Stimulated activated naive B cell treated with anti-CD40 and anti-IgM and Interleukin-4, amounts not matched to agents 10 μg/mL and 1 μg/mL and 100 μg/mL, for 72 hours (primary cell): ENCODE data around the gene FNBP1L.
A peak's percentile ranks its signal among the peaks of the same experiment; 100 is the strongest.

ENCODE experiments used
- ATAC-seq, 2 donors: fragments of 150-1000 bp; cut with Tn5 transposase; replicated peaks; 2 replicates each; pipeline ENCODE4 v1.10.0; 2021; ENCODE audit warnings: moderate library complexity in 1 of 2
- DNase-seq: peaks from one replicate; pipeline ENCODE4 v3.0.0; 2021
- H3K27ac Mint-ChIP-seq: one replicate; pipeline ENCODE4 v1.8.0; 2022; ENCODE audit warnings: mild to moderate bottlenecking, mixed read lengths
- H3K27me3 Mint-ChIP-seq, 2 donors: one replicate each; pipeline ENCODE4 v1.8.0; 2022; ENCODE audit warnings: mixed read lengths in 2 of 2
- H3K36me3 Mint-ChIP-seq, 2 donors: one replicate each; pipeline ENCODE4 v1.8.0; 2022; ENCODE audit warnings: mixed read lengths in 2 of 2, mild to moderate bottlenecking in 1 of 2
- H3K4me1 Mint-ChIP-seq, 2 donors: one replicate each; pipeline ENCODE4 v1.8.0; 2022; ENCODE audit warnings: mixed read lengths in 2 of 2, mild to moderate bottlenecking in 1 of 2
- H3K4me3 Mint-ChIP-seq, 2 donors: one replicate each; pipeline ENCODE4 v1.8.0; 2022; ENCODE audit warnings: mild to moderate bottlenecking in 2 of 2, mixed read lengths in 2 of 2, moderate library complexity in 1 of 2
- H3K9me3 Mint-ChIP-seq, 2 donors: one replicate each; pipeline ENCODE4 v1.8.0; 2022; ENCODE audit warnings: mixed read lengths in 2 of 2, mild to moderate bottlenecking in 1 of 2

FNBP1L gene

GRCh38 chr1:93483606-93484005, 35.7 kb downstream of the FNBP1L start:
- peaks cover 6 to 7% of the 10 kb centered on the region in 2 donors for H3K36me3 Mint-ChIP-seq
- H3K27me3 Mint-ChIP-seq, result no peaks in the 10 kb centered on the region
- H3K27ac Mint-ChIP-seq, result no peak overlapping the region
- no peak for DNase-seq
- H3K4me1 Mint-ChIP-seq, result peaks cover 5 to 18% of the 10 kb centered on the region in 2 donors
- peaks cover 7 to 8% of the 10 kb centered on the region in 2 donors for H3K9me3 Mint-ChIP-seq
- ATAC-seq, result no peak
- no peak overlapping the region for H3K4me3 Mint-ChIP-seq

GRCh38 chr1:93488207-93488606, 40.3 kb downstream of the FNBP1L start:
- no peaks in the 10 kb centered on the region for H3K27me3 Mint-ChIP-seq

GRCh38 chr1:93489756-93490155, 41.8 kb downstream of the FNBP1L start:
- Mint-ChIP-seq H3K27me3 (no peaks in the 10 kb centered on the region), H3K27ac (no peak overlapping the region), H3K4me3 (no peak overlapping the region), H3K36me3 (peaks cover 6% of the 10 kb centered on the region in 2 donors), H3K4me1 (peaks cover 13 to 27% of the 10 kb centered on the region in 2 donors), H3K9me3 (peaks cover 7% of the 10 kb centered on the region in 2 donors)
- ATAC-seq (no peak), DNase-seq (no peak)

More at GRCh38 chr1:93488207-93488606, 40.3 kb downstream of the FNBP1L start:
- Mint-ChIP-seq H3K36me3 (peaks cover 4 to 6% of the 10 kb centered on the region in 2 donors), H3K27ac (no peak overlapping the region), H3K9me3 (peaks cover under 1 to 2% of the 10 kb centered on the region in 2 donors), H3K4me1 (peaks cover 13 to 31% of the 10 kb centered on the region in 2 donors), H3K4me3 (no peak overlapping the region)
- no peak for DNase-seq
- no peak for ATAC-seq

- Mint-ChIP-seq H3K4me3 (no peak overlapping the region), H3K27ac (no peak overlapping the region), H3K27me3 (no peaks in the 10 kb centered on the region), H3K9me3 (peaks cover 7 to 8% of the 10 kb centered on the region in 2 donors), H3K4me1 (peaks cover 13 to 29% of the 10 kb centered on the region in 2 donors), H3K36me3 (peaks cover 6 to 8% of the 10 kb centered on the region in 2 donors)
- DNase-seq (no peak), ATAC-seq (peak; percentile 90 to 93)
Measured at GRCh38 chr1:93490357-93490756, 42.4 kb downstream of the FNBP1L start.

- Mint-ChIP-seq H3K27me3 (no peaks in the 10 kb centered on the region), H3K9me3 (peaks cover 7 to 8% of the 10 kb centered on the region in 2 donors), H3K27ac (no peak overlapping the region), H3K4me1 (peaks cover 4 to 10% of the 10 kb centered on the region in 2 donors), H3K4me3 (no peak overlapping the region), H3K36me3 (peaks cover 3 to 4% of the 10 kb centered on the region in 2 donors)
- DNase-seq (no peak), ATAC-seq (no peak)
Measured at GRCh38 chr1:93495911-93496310, 48.0 kb downstream of the FNBP1L start.

GRCh38 chr1:93496520-93496919, 48.6 kb downstream of the FNBP1L start:
- ATAC-seq, result no peak
- H3K4me1 Mint-ChIP-seq, result peaks cover 4 to 10% of the 10 kb centered on the region in 2 donors
- no peak overlapping the region for H3K4me3 Mint-ChIP-seq
- DNase-seq, result no peak
- no peak overlapping the region for H3K27ac Mint-ChIP-seq
- no peaks in the 10 kb centered on the region for H3K27me3 Mint-ChIP-seq
- peaks cover 7 to 8% of the 10 kb centered on the region in 2 donors for H3K9me3 Mint-ChIP-seq
- peaks cover 3 to 4% of the 10 kb centered on the region in 2 donors for H3K36me3 Mint-ChIP-seq

GRCh38 chr1:93499075-93499474, 51.2 kb downstream of the FNBP1L start:
- H3K36me3 Mint-ChIP-seq, result peaks cover 8 to 12% of the 10 kb centered on the region in 2 donors
- peaks cover 3 to 7% of the 10 kb centered on the region in 2 donors for H3K9me3 Mint-ChIP-seq
- ATAC-seq (no peak), DNase-seq (no peak)
- peaks cover 7 to 10% of the 10 kb centered on the region in 2 donors for H3K4me1 Mint-ChIP-seq
- H3K27ac Mint-ChIP-seq, result no peak overlapping the region
- no peaks in the 10 kb centered on the region for H3K27me3 Mint-ChIP-seq
- no peak overlapping the region for H3K4me3 Mint-ChIP-seq

GRCh38 chr1:93499533-93499932, 51.6 kb downstream of the FNBP1L start:
- Mint-ChIP-seq H3K27me3 (no peaks in the 10 kb centered on the region), H3K36me3 (peaks cover 8 to 16% of the 10 kb centered on the region in 2 donors), H3K4me3 (no peak overlapping the region), H3K9me3 (peaks cover 2 to 7% of the 10 kb centered on the region in 2 donors), H3K4me1 (peaks cover 7 to 8% of the 10 kb centered on the region in 2 donors), H3K27ac (no peak overlapping the region)
- DNase-seq, result no peak
- no peak for ATAC-seq

- DNase-seq, result no peak
- H3K9me3 Mint-ChIP-seq, result peaks cover 0 to 4% of the 10 kb centered on the region in 2 donors
- peaks cover 4 to 18% of the 10 kb centered on the region in 2 donors for H3K36me3 Mint-ChIP-seq
- no peak for ATAC-seq
- no peaks in the 10 kb centered on the region for H3K27me3 Mint-ChIP-seq
- H3K27ac Mint-ChIP-seq, result no peak overlapping the region
- H3K4me1 Mint-ChIP-seq, result peaks cover 5% of the 10 kb centered on the region in 2 donors
- H3K4me3 Mint-ChIP-seq, result no peak overlapping the region
Measured at GRCh38 chr1:93500275-93500674, 52.4 kb downstream of the FNBP1L start.

- Mint-ChIP-seq H3K4me1 (peaks cover 5% of the 10 kb centered on the region in 2 donors), H3K36me3 (peaks cover 4 to 18% of the 10 kb centered on the region in 2 donors), H3K27me3 (no peaks in the 10 kb centered on the region), H3K4me3 (no peak overlapping the region), H3K27ac (no peak overlapping the region), H3K9me3 (peaks cover 0 to 4% of the 10 kb centered on the region in 2 donors)
- DNase-seq, result no peak
- no peak for ATAC-seq
Measured at GRCh38 chr1:93501399-93501798, 53.5 kb downstream of the FNBP1L start.

GRCh38 chr1:93501829-93502369, 54.0 kb downstream of the FNBP1L start:
- H3K27ac Mint-ChIP-seq, result no peak overlapping the region
- no peak for DNase-seq
- no peaks in the 10 kb centered on the region for H3K27me3 Mint-ChIP-seq
- H3K4me3 Mint-ChIP-seq, result no peak overlapping the region
- no peak for ATAC-seq
- peaks cover 5% of the 10 kb centered on the region in 2 donors for H3K4me1 Mint-ChIP-seq
- peaks cover 4 to 18% of the 10 kb centered on the region in 2 donors for H3K36me3 Mint-ChIP-seq
- H3K9me3 Mint-ChIP-seq, result peaks cover 0 to 4% of the 10 kb centered on the region in 2 donors

GRCh38 chr1:93502571-93502970, 54.7 kb downstream of the FNBP1L start:
- no peak for DNase-seq
- Mint-ChIP-seq H3K4me3 (no peak overlapping the region), H3K4me1 (peaks cover 5% of the 10 kb centered on the region in 2 donors), H3K36me3 (peaks cover 4 to 18% of the 10 kb centered on the region in 2 donors), H3K9me3 (peaks cover 0 to 4% of the 10 kb centered on the region in 2 donors), H3K27ac (no peak overlapping the region), H3K27me3 (no peaks in the 10 kb centered on the region)
- ATAC-seq, result no peak

GRCh38 chr1:93503163-93503562, 55.2 kb downstream of the FNBP1L start:
- ATAC-seq (no peak), DNase-seq (no peak)
- Mint-ChIP-seq H3K4me1 (peaks cover 5% of the 10 kb centered on the region in 2 donors), H3K27me3 (no peaks in the 10 kb centered on the region), H3K4me3 (no peak overlapping the region), H3K36me3 (peaks cover 4 to 18% of the 10 kb centered on the region in 2 donors), H3K27ac (no peak overlapping the region), H3K9me3 (peaks cover 0 to 4% of the 10 kb centered on the region in 2 donors)

- Mint-ChIP-seq H3K27me3 (no peaks in the 10 kb centered on the region), H3K36me3 (peaks cover 4 to 18% of the 10 kb centered on the region in 2 donors), H3K9me3 (peaks cover 0 to 4% of the 10 kb centered on the region in 2 donors), H3K27ac (no peak overlapping the region), H3K4me3 (no peak overlapping the region), H3K4me1 (peaks cover 2 to 5% of the 10 kb centered on the region in 2 donors)
- ATAC-seq, result no peak
- no peak for DNase-seq
Measured at GRCh38 chr1:93503816-93504215, 55.9 kb downstream of the FNBP1L start.

GRCh38 chr1:93504247-93505033, 56.5 kb downstream of the FNBP1L start:
- H3K9me3 Mint-ChIP-seq, result peaks cover 0 to 4% of the 10 kb centered on the region in 2 donors
- peaks cover 0 to 2% of the 10 kb centered on the region in 2 donors for H3K4me1 Mint-ChIP-seq
- no peak for ATAC-seq
- DNase-seq, result no peak
- peaks cover 4 to 20% of the 10 kb centered on the region in 2 donors for H3K36me3 Mint-ChIP-seq
- H3K27me3 Mint-ChIP-seq, result no peaks in the 10 kb centered on the region
- H3K4me3 Mint-ChIP-seq, result no peak overlapping the region
- H3K27ac Mint-ChIP-seq, result no peak overlapping the region
